ENCODE data around the gene PGGT1B.
A peak's percentile ranks its signal among the peaks of the same experiment; 100 is the strongest.

The PGGT1B gene

GRCh38 chr5:115271295-115272050 lies 8.8 kb upstream of the PGGT1B start:
- no peak overlapping the region for H2AFZ ChIP-seq (ENCODE audit: low read length)
- H3F3A ChIP-seq (ENCODE audit: insufficient read depth, low read length): no peaks in the 10 kb centered on the region
- no peaks in the 10 kb centered on the region for H3K36me3 ChIP-seq (ENCODE audit: insufficient read depth, low read length)
- peaks cover 25% of the 10 kb centered on the region for H3K4me1 ChIP-seq (ENCODE audit: insufficient read depth, low read length, severe bottlenecking)
- TF ChIP-seq EZH2 (IDR thresholded peaks at IDR 0.05; ENCODE audit: borderline replicate concordance, low read length): no peak
- TF ChIP-seq, protein P1, sequence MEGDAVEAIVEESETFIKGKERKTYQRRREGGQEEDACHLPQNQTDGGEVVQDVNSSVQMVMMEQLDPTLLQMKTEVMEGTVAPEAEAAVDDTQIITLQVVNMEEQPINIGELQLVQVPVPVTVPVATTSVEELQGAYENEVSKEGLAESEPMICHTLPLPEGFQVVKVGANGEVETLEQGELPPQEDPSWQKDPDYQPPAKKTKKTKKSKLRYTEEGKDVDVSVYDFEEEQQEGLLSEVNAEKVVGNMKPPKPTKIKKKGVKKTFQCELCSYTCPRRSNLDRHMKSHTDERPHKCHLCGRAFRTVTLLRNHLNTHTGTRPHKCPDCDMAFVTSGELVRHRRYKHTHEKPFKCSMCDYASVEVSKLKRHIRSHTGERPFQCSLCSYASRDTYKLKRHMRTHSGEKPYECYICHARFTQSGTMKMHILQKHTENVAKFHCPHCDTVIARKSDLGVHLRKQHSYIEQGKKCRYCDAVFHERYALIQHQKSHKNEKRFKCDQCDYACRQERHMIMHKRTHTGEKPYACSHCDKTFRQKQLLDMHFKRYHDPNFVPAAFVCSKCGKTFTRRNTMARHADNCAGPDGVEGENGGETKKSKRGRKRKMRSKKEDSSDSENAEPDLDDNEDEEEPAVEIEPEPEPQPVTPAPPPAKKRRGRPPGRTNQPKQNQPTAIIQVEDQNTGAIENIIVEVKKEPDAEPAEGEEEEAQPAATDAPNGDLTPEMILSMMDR (IDR thresholded peaks at IDR 0.05; ENCODE audit: low read length): no peak
- H3K27me3 ChIP-seq (ENCODE audit: insufficient read depth, low read length): no peaks in the 10 kb centered on the region
- H3K27ac ChIP-seq (ENCODE audit: low read depth, low read length, poor library complexity, severe bottlenecking): peak overlapping the region; percentile 61
- H3K4me2 ChIP-seq (ENCODE audit: low read length): no peak overlapping the region
- no peak overlapping the region for H3K4me3 ChIP-seq (ENCODE audit: low read depth, low read length, poor library complexity, severe bottlenecking)
- H3K79me2 ChIP-seq (ENCODE audit: insufficient read depth, low read length): no peaks in the 10 kb centered on the region
- no peaks in the 10 kb centered on the region for H3K9me3 ChIP-seq (ENCODE audit: low read length)
- no peak overlapping the region for H3K9ac ChIP-seq (ENCODE audit: low read length)
- H3K9me2 ChIP-seq (ENCODE audit: low read depth, low read length): no peaks in the 10 kb centered on the region
- no peaks in the 10 kb centered on the region for H4K20me1 ChIP-seq (ENCODE audit: insufficient read depth, low read length)

DNA sequence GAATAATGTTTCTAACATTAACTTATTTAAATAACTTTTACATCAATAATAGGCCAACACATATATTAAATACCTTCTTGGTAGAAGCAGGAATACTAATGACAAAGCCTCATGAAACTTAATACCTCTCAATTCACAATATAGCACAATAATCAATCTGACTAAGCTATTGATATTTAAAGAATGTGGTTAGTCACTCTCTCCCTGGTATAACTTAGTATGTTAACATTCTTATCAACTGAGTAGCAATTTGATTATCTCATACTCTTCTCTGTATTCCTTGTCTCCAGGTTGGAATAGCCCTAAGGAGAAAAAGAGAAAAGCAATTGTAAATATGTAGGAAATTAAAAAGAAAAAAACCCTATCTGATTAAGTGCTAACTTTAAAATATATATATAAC lies 4.9 kb upstream of the PGGT1B start:
- Histone ChIP-seq H3K27me3 (ENCODE audit: insufficient read depth, low read length) (no peaks in the 10 kb centered on the region), H3K36me3 (ENCODE audit: insufficient read depth, low read length) (no peaks in the 10 kb centered on the region), H3K27ac (ENCODE audit: low read depth, low read length, poor library complexity, severe bottlenecking) (no peak overlapping the region), H3K79me2 (ENCODE audit: insufficient read depth, low read length) (no peaks in the 10 kb centered on the region), H3K4me1 (ENCODE audit: insufficient read depth, low read length, severe bottlenecking) (peaks cover 24% of the 10 kb centered on the region), H2AFZ (ENCODE audit: low read length) (no peak overlapping the region), H3F3A (ENCODE audit: insufficient read depth, low read length) (no peaks in the 10 kb centered on the region), H3K9me2 (ENCODE audit: low read depth, low read length) (no peaks in the 10 kb centered on the region), H3K4me3 (ENCODE audit: low read depth, low read length, poor library complexity, severe bottlenecking) (no peak overlapping the region), H3K9ac (ENCODE audit: low read length) (no peak overlapping the region), H4K20me1 (ENCODE audit: insufficient read depth, low read length) (no peaks in the 10 kb centered on the region), H3K9me3 (ENCODE audit: low read length) (no peaks in the 10 kb centered on the region), H3K4me2 (ENCODE audit: low read length) (no peak overlapping the region)
- no peak for TF ChIP-seq EZH2 (IDR thresholded peaks at IDR 0.05; ENCODE audit: borderline replicate concordance, low read length)

DNA sequence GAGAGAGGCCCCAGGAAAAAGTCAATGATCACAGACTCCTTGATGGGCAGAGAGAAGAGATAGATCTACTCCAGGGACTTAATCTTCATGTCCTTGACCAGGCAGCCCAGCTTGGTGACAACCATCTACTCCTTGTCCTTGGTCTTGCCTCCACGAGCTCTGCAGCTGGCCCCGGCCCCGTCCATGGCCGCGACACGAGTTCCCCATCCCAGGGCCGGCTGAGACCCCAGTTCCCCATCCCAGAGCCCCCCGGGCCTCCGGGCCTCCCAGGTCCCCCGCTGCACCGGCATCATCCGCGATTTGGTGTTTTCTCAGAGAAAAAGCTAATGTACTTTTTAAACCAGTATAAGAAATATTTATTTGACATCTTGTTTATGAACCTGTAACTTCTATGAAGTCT lies 2.5 kb upstream of the PGGT1B start:
- Histone ChIP-seq H3K36me3 (ENCODE audit: insufficient read depth, low read length) (no peaks in the 10 kb centered on the region), H3F3A (ENCODE audit: insufficient read depth, low read length) (no peaks in the 10 kb centered on the region), H3K27me3 (ENCODE audit: insufficient read depth, low read length) (no peaks in the 10 kb centered on the region), H4K20me1 (ENCODE audit: insufficient read depth, low read length) (no peaks in the 10 kb centered on the region), H3K27ac (ENCODE audit: low read depth, low read length, poor library complexity, severe bottlenecking) (no peak overlapping the region), H2AFZ (ENCODE audit: low read length) (no peak overlapping the region), H3K4me3 (ENCODE audit: low read depth, low read length, poor library complexity, severe bottlenecking) (no peak overlapping the region), H3K9me2 (ENCODE audit: low read depth, low read length) (no peaks in the 10 kb centered on the region), H3K9me3 (ENCODE audit: low read length) (no peaks in the 10 kb centered on the region), H3K9ac (ENCODE audit: low read length) (no peak overlapping the region), H3K4me2 (ENCODE audit: low read length) (no peak overlapping the region), H3K79me2 (ENCODE audit: insufficient read depth, low read length) (peaks cover 21% of the 10 kb centered on the region), H3K4me1 (ENCODE audit: insufficient read depth, low read length, severe bottlenecking) (peaks cover 23% of the 10 kb centered on the region)
- TF ChIP-seq EZH2 (IDR thresholded peaks at IDR 0.05; ENCODE audit: borderline replicate concordance, low read length): no peak
- TF ChIP-seq, protein P1 (IDR thresholded peaks at IDR 0.05; ENCODE audit: low read length): no peak

DNA sequence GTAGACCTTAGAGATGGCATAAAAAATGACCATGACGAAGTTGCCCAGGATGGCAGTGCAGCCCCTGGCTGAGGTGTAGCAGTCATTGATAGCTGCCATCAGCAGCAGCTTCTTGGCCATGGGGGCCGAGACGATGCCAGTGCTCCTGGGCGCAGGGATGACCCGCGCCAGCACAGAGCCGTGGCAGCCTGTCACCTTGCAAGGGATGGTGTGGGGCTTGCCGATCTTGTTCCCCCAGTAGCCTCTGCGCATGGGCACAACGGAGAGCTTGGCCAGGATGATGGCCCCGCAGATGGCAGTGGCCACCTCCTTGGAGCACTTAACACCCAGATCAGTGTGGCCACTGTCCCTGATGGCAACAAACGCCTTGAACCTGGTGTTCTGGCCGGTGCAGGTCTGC lies 2.1 kb upstream of the PGGT1B start:
- Histone ChIP-seq H4K20me1 (ENCODE audit: insufficient read depth, low read length) (no peaks in the 10 kb centered on the region), H2AFZ (ENCODE audit: low read length) (no peak overlapping the region), H3K9ac (ENCODE audit: low read length) (no peak overlapping the region), H3K36me3 (ENCODE audit: insufficient read depth, low read length) (no peaks in the 10 kb centered on the region), H3K4me2 (ENCODE audit: low read length) (no peak overlapping the region), H3F3A (ENCODE audit: insufficient read depth, low read length) (no peaks in the 10 kb centered on the region), H3K27ac (ENCODE audit: low read depth, low read length, poor library complexity, severe bottlenecking) (no peak overlapping the region), H3K79me2 (ENCODE audit: insufficient read depth, low read length) (peaks cover 25% of the 10 kb centered on the region), H3K4me3 (ENCODE audit: low read depth, low read length, poor library complexity, severe bottlenecking) (no peak overlapping the region), H3K27me3 (ENCODE audit: insufficient read depth, low read length) (no peaks in the 10 kb centered on the region), H3K4me1 (ENCODE audit: insufficient read depth, low read length, severe bottlenecking) (peaks cover 25% of the 10 kb centered on the region), H3K9me2 (ENCODE audit: low read depth, low read length) (no peaks in the 10 kb centered on the region), H3K9me3 (ENCODE audit: low read length) (no peaks in the 10 kb centered on the region)
- TF ChIP-seq, protein P1 (IDR thresholded peaks at IDR 0.05; ENCODE audit: low read length): no peak
- no peak for TF ChIP-seq EZH2 (IDR thresholded peaks at IDR 0.05; ENCODE audit: borderline replicate concordance, low read length)

Measured in OCI-LY1 (cell line).